WERI-Rb-1 (cell line): ENCODE measurements around the gene OSBPL10.

Experiments used
- DNase-seq: peaks from one replicate; pipeline ENCODE4 v3.0.0-alpha.2; 2020
- H3K27ac ChIP-seq: fragments of 250-450 bp; sonication (Bioruptor Pico); 2 replicates; pipeline ENCODE4 v1.5.1; 2020; ENCODE audit warnings: mild to moderate bottlenecking, moderate library complexity
- H3K27me3 ChIP-seq: fragments of 250-450 bp; sonication (Bioruptor Pico); 2 replicates; pipeline ENCODE4 v1.5.1; 2021; ENCODE audit warnings: mild to moderate bottlenecking, low read depth, moderate library complexity; ENCODE audit not compliant: insufficient read depth, severe bottlenecking
- H3K36me3 ChIP-seq: fragments of 250-450 bp; sonication (Bioruptor Pico); 2 replicates; pipeline ENCODE4 v1.5.1; 2020; ENCODE audit warnings: mild to moderate bottlenecking, moderate library complexity
- H3K4me3 ChIP-seq: 2 replicates; pipeline ENCODE4 v1.5.1; 2011; ENCODE audit warnings: low read depth, mild to moderate bottlenecking, control low read depth, low read length
- H3K9me3 ChIP-seq: fragments of 250-450 bp; sonication (Bioruptor Pico); 2 replicates; pipeline ENCODE4 v1.5.1; 2021; ENCODE audit warnings: mild to moderate bottlenecking, moderate library complexity; ENCODE audit not compliant: severe bottlenecking
- CTCF ChIP-seq: IDR thresholded peaks from 2 replicates; pipeline ENCODE4 v1.5.1; 2011; ENCODE audit warnings: low read depth, mild to moderate bottlenecking, control low read depth, inconsistent platforms, low read length

OSBPL10 gene

GRCh38 chr3:31891876-31892455, 89.1 kb downstream of the OSBPL10 start:
- no peaks in the 10 kb centered on the region for H3K27me3 ChIP-seq
- no peaks in the 10 kb centered on the region for H3K36me3 ChIP-seq
- no peaks in the 10 kb centered on the region for H3K9me3 ChIP-seq
- DNase-seq = no peak
- no peak for TF ChIP-seq CTCF
- no peak overlapping the region for H3K4me3 ChIP-seq
- H3K27ac ChIP-seq = no peak overlapping the region

- H3K27ac ChIP-seq = no peak overlapping the region
- DNase-seq = no peak
- no peaks in the 10 kb centered on the region for H3K9me3 ChIP-seq
- no peaks in the 10 kb centered on the region for H3K36me3 ChIP-seq
- no peak for TF ChIP-seq CTCF
- H3K27me3 ChIP-seq = no peaks in the 10 kb centered on the region
- no peak overlapping the region for H3K4me3 ChIP-seq
These were observed 90.2 kb downstream of the OSBPL10 start for GRCh38 chr3:31890742-31891469.

GRCh38 chr3:31890007-31890406, 91.1 kb downstream of the OSBPL10 start:
- no peak for DNase-seq
- Histone ChIP-seq H3K27ac (no peak overlapping the region), H3K4me3 (no peak overlapping the region), H3K9me3 (no peaks in the 10 kb centered on the region), H3K36me3 (no peaks in the 10 kb centered on the region), H3K27me3 (no peaks in the 10 kb centered on the region)
- no peak for TF ChIP-seq CTCF

- no peak overlapping the region for H3K4me3 ChIP-seq
These were observed 95.8 kb downstream of the OSBPL10 start for GRCh38 chr3:31885235-31885634.

GRCh38 chr3:31884251-31884650, 96.8 kb downstream of the OSBPL10 start:
- TF ChIP-seq CTCF = no peak
- no peaks in the 10 kb centered on the region for H3K9me3 ChIP-seq

More at GRCh38 chr3:31885235-31885634, 95.8 kb downstream of the OSBPL10 start:
- no peaks in the 10 kb centered on the region for H3K27me3 ChIP-seq
- no peaks in the 10 kb centered on the region for H3K36me3 ChIP-seq
- DNase-seq = no peak
- TF ChIP-seq CTCF = no peak
- no peaks in the 10 kb centered on the region for H3K9me3 ChIP-seq
- no peak overlapping the region for H3K27ac ChIP-seq

GRCh38 chr3:31882895-31883294, 98.2 kb downstream of the OSBPL10 start:
- Histone ChIP-seq H3K9me3 (no peaks in the 10 kb centered on the region), H3K27ac (no peak overlapping the region), H3K36me3 (no peaks in the 10 kb centered on the region), H3K27me3 (no peaks in the 10 kb centered on the region), H3K4me3 (no peak overlapping the region)
- no peak for DNase-seq
- TF ChIP-seq CTCF = no peak

More at GRCh38 chr3:31884251-31884650, 96.8 kb downstream of the OSBPL10 start:
- DNase-seq = no peak
- Histone ChIP-seq H3K4me3 (no peak overlapping the region), H3K27me3 (no peaks in the 10 kb centered on the region), H3K27ac (no peak overlapping the region), H3K36me3 (no peaks in the 10 kb centered on the region)
